Adrenal gland (tissue), 5 donors: ENCODE measurements around the gene AQP5.

ENCODE experiments used
- CTCF ChIP-seq, 6 experiments: fragments of 450-650 bp in 4 of 6; fragments of 200-600 bp in 2 of 6; sonication (generic) in 1 of 6; IDR thresholded peaks; 1 replicate in 5 of 6; 2 replicates in 1 of 6; pipeline versions ENCODE4 v1.5.1 to v1.8.0; 2016 to 2021; ENCODE audit warnings: antibody characterized with exemption in 6 of 6, mild to moderate bottlenecking in 2 of 6, moderate library complexity in 1 of 6
- POLR2A ChIP-seq, 2 donors: fragments of 450-650 bp; IDR thresholded peaks; one replicate each; pipeline ENCODE4 v1.6.1; 2017; ENCODE audit warnings: antibody characterized with exemption in 2 of 2, mild to moderate bottlenecking in 2 of 2, moderate library complexity in 1 of 2
- donor health status: DM: no; HTN: no; CAD: no.

DNA sequence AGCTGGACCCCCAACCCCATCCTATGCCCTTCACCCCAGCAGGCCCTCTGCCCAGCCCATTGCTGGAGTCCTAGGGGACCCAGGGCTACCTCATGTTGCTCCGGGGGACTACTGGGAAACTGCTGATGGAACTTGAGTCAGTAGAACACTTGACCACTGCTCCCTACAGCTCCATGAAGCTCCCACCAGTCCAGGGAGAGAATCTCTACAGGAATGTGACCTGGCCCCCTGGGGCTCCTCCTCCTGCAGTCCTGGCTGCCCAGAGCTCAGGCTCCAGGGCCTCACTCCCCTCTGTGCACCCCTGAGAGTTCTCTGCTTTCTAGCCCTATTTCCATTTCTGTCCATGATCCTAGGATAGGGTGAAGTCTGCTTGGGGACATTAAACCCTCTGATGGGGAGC is 22.0 kb upstream of the AQP5 start:
- TF ChIP-seq CTCF (IDR thresholded peaks at IDR 0.05) (no peak), POLR2A (IDR thresholded peaks at IDR 0.05) (no peak)
